GM19193 (cell line): ENCODE measurements around the gene ALG8.

ENCODE experiments used
- POLR2A ChIP-seq: IDR thresholded peaks from 4 replicates; pipeline ENCODE4 v1.6.1; 2011; ENCODE audit not compliant: insufficient read depth, insufficient read length; ENCODE audit errors: extremely low read depth

Gene ALG8

GRCh38 chr11:78138694-78139421, 568 bp downstream of the ALG8 start:
- no peak for TF ChIP-seq POLR2A

- no peak for TF ChIP-seq POLR2A
These were observed 1.1 kb downstream of the ALG8 start for GRCh38 chr11:78138291-78138690.

- TF ChIP-seq POLR2A, result no peak
These were observed 7.0 kb downstream of the ALG8 start for GRCh38 chr11:78132475-78132874.

- TF ChIP-seq POLR2A, result no peak
These were observed 7.5 kb downstream of the ALG8 start for GRCh38 chr11:78131956-78132355.

- TF ChIP-seq POLR2A, result no peak
These were observed 12.0 kb downstream of the ALG8 start for GRCh38 chr11:78127403-78127802.

GRCh38 chr11:78112582-78113275, 26.7 kb downstream of the ALG8 start:
- TF ChIP-seq POLR2A, result no peak

- TF ChIP-seq POLR2A, result no peak
These were observed 28.1 kb downstream of the ALG8 start for GRCh38 chr11:78111298-78111697.

- no peak for TF ChIP-seq POLR2A
These were observed 28.6 kb downstream of the ALG8 start for GRCh38 chr11:78110830-78111229.

- TF ChIP-seq POLR2A, result no peak
These were observed 29.1 kb downstream of the ALG8 start for GRCh38 chr11:78110351-78110750.

- TF ChIP-seq POLR2A, result no peak
These were observed 30.1 kb downstream of the ALG8 start for GRCh38 chr11:78109081-78110015.

GRCh38 chr11:78100676-78101472, 38.6 kb downstream of the ALG8 start:
- TF ChIP-seq POLR2A, result no peak

- no peak for TF ChIP-seq POLR2A
These were observed 39.2 kb downstream of the ALG8 start for GRCh38 chr11:78100261-78100660.

GRCh38 chr11:78099666-78100065, 39.8 kb downstream of the ALG8 start:
- no peak for TF ChIP-seq POLR2A

- no peak for TF ChIP-seq POLR2A
These were observed 41.6 kb downstream of the ALG8 start for GRCh38 chr11:78097666-78098385.
